ENCODE results near the gene AKAP6. TPM values are rescaled to one million over a fixed set of nuclear protein-coding genes. Genes with fewer than 3 reads are reported as not detected.

AKAP6 gene
- total RNA-seq, 1 experiment from 2014 or later: 1.1 TPM

- Mint-ChIP-seq H3K27ac (no peak overlapping the region), H3K4me3 (no peak overlapping the region), H3K4me1 (peaks cover 9 to 10% of the 10 kb centered on the region in 2 experiments), H3K36me3 (ENCODE audit: insufficient read depth in 1 of 3, low read depth in 3 of 3) (no peaks in the 10 kb centered on the region), H3K9me3 (no peaks in the 10 kb centered on the region), H3K27me3 (ENCODE audit: low read depth) (no peaks in the 10 kb centered on the region)
- WGBS (ENCODE audit: extremely low coverage, insufficient read length, low lambda C conversion rate): no CpG with 5 or more reads among the region's 3 CpGs
- H3K4ac ChIP-seq (ENCODE audit: low read depth, low read length): no peak overlapping the region
- no peak for DNase-seq
- no peaks in the 10 kb centered on the region for H3K79me1 ChIP-seq (ENCODE audit: insufficient read depth, low read depth, low read length, poor library complexity, severe bottlenecking)
- no peak overlapping the region for H3K9ac ChIP-seq (ENCODE audit: extremely low read depth, insufficient read length, low read length)
- no peak overlapping the region for H3K56ac ChIP-seq (ENCODE audit: insufficient read length, low read depth, low read length)
- H3K14ac ChIP-seq (ENCODE audit: insufficient read depth, low read length): no peak overlapping the region
- no peaks in the 10 kb centered on the region for H4K20me1 ChIP-seq (ENCODE audit: control insufficient read depth, insufficient read depth, insufficient read length)
- H3K18ac ChIP-seq (ENCODE audit: insufficient read length, low read depth, low read length): no peak overlapping the region
- H3K9me3 ChIP-seq (ENCODE audit: control insufficient read depth, low read depth, low read length): no peaks in the 10 kb centered on the region
- no peak overlapping the region for H2BK20ac ChIP-seq (ENCODE audit: low read depth, low read length, poor library complexity, severe bottlenecking)
- H4K91ac ChIP-seq (ENCODE audit: insufficient read length, low read depth, low read length): no peak overlapping the region
- H4K8ac ChIP-seq (replicated peaks; ENCODE audit: insufficient read length, low read depth, low read length): no peak overlapping the region
- no peak overlapping the region for H2BK5ac ChIP-seq (ENCODE audit: insufficient read length, low read length)
- H3K27me3 ChIP-seq (ENCODE audit: insufficient read depth, low read length): no peaks in the 10 kb centered on the region
- no peak overlapping the region for H3K27ac ChIP-seq (ENCODE audit: insufficient read length, low read depth, low read length)
- no peaks in the 10 kb centered on the region for H3K23me2 ChIP-seq (ENCODE audit: insufficient read length, low read depth, low read length, poor library complexity, severe bottlenecking)
- peaks cover 3% of the 10 kb centered on the region; the same call in 1 of the 2 replicates for H3K4me1 ChIP-seq (ENCODE audit: insufficient read depth, low read length)
- no peak overlapping the region for H2BK120ac ChIP-seq (ENCODE audit: low read depth, low read length, poor library complexity, severe bottlenecking)
- TF ChIP-seq CTCF (conservative IDR thresholded peaks at IDR 0.05): no peak
- H3K23ac ChIP-seq (ENCODE audit: insufficient read length, low read depth, low read length): no peak overlapping the region
- H3K4me2 ChIP-seq (ENCODE audit: insufficient read depth, insufficient read length, low read length): no peak overlapping the region
- no peak overlapping the region for H2BK12ac ChIP-seq (ENCODE audit: insufficient read length, low read depth, low read length)
- no peaks in the 10 kb centered on the region for H3K79me2 ChIP-seq (ENCODE audit: insufficient read depth, low read length)
- no peak overlapping the region for H3T11ph ChIP-seq (ENCODE audit: low read length)
- no peak overlapping the region for H2BK15ac ChIP-seq (ENCODE audit: low read depth, low read length)
- H2AFZ ChIP-seq (ENCODE audit: low read length): no peak overlapping the region
- H4K5ac ChIP-seq (ENCODE audit: insufficient read length, low read depth, low read length): no peak overlapping the region
- H2AK5ac ChIP-seq (ENCODE audit: insufficient read length, low read length): no peak overlapping the region
These were observed 498.4 kb downstream of the AKAP6 start for GRCh38 chr14:32827514-32827913.

All from H9 (cell line).